B cell (primary cell): ENCODE results near the gene TENM4.

Source experiments
- CTCF ChIP-seq: fragments of 200-600 bp; IDR thresholded peaks from one replicate; pipeline ENCODE4 v1.8.0; 2022; ENCODE audit warnings: antibody characterized with exemption, mild to moderate bottlenecking
- EZH2 ChIP-seq: IDR thresholded peaks from 2 replicates; pipeline ENCODE4 v1.6.1; 2012; ENCODE audit warnings: borderline replicate concordance, low read depth, mild to moderate bottlenecking, moderate library complexity, low read length; ENCODE audit not compliant: insufficient read depth, poor library complexity, severe bottlenecking

- TF ChIP-seq CTCF (no peak), EZH2 (no peak)
These were observed 233.9 kb downstream of the TENM4 start for GRCh38 chr11:79206951-79207350.
